H1 (cell line): ENCODE data around the gene SLC22A31. TPM values are rescaled to one million over a fixed set of nuclear protein-coding genes. Genes with fewer than 3 reads are reported as not detected.

ENCODE experiments used
- CTCF ChIA-PET: fragments of 300-600 bp; sonication (Branson Sonifier 250); formaldehyde crosslinking; loops from one replicate; lab custom pipeline; 2021; ENCODE audit not compliant: partially characterized antibody; lab: Charles Lee
- POLR2A ChIA-PET: fragments of 300-600 bp; sonication (Branson Sonifier 250); formaldehyde crosslinking; loops from one replicate; lab custom pipeline; 2021; ENCODE audit warnings: inconsistent platforms; ENCODE audit not compliant: partially characterized antibody; lab: Charles Lee
- DNase-seq, 2 experiments: peaks; one replicate each; pipeline versions ENCODE4 v3.0.0 to v3.0.0-alpha.2; 2010 to 2022; ENCODE audit warnings: low spot score in 2 of 2, low read depth in 1 of 2, mixed read lengths in 1 of 2
- FAIRE-seq: peaks from 2 replicates; lab custom pipeline; 2011; peaks lifted over from hg19 to GRCh38; lab: Jason Lieb, UNC
- H2AFZ ChIP-seq: 2 replicates; pipeline ENCODE4 v1.8.1; 2012; ENCODE audit warnings: low read length, inconsistent platforms
- H2AK5ac ChIP-seq: 2 replicates; pipeline ENCODE4 v1.6.1; 2013; ENCODE audit warnings: low read depth, low read length
- H2BK120ac ChIP-seq: replicated peaks from 2 replicates; pipeline ENCODE3; 2013; ENCODE audit warnings: low read depth, low read length, inconsistent platforms
- H2BK12ac ChIP-seq: 2 replicates; pipeline ENCODE4 v1.6.1; 2013; ENCODE audit warnings: low read depth, low read length
- H2BK15ac ChIP-seq: 2 replicates; pipeline ENCODE4 v1.6.1; 2013; ENCODE audit warnings: low read length
- H2BK20ac ChIP-seq: 2 replicates; pipeline ENCODE4 v1.6.1; 2013; ENCODE audit warnings: low read length
- H2BK5ac ChIP-seq: 2 replicates; pipeline ENCODE4 v1.6.1; 2013; ENCODE audit warnings: low read depth, low read length
- H3K14ac ChIP-seq: 2 replicates; pipeline ENCODE4 v1.6.1; 2013; ENCODE audit warnings: inconsistent platforms; ENCODE audit not compliant: insufficient read length
- H3K18ac ChIP-seq: 2 replicates; pipeline ENCODE4 v1.6.1; 2013; ENCODE audit warnings: low read length; ENCODE audit errors: extremely low read depth
- H3K23ac ChIP-seq: 2 replicates; pipeline ENCODE4 v1.6.1; 2013; ENCODE audit warnings: inconsistent platforms; ENCODE audit not compliant: insufficient read length
- H3K23me2 ChIP-seq: 2 replicates; pipeline ENCODE4 v1.6.1; 2013; ENCODE audit warnings: low read depth, low read length
- H3K27ac ChIP-seq: 2 replicates; pipeline ENCODE4 v1.6.1; 2011; ENCODE audit warnings: low read depth, low read length, inconsistent platforms
- H3K27me3 ChIP-seq, 4 experiments: replicated peaks in 1 of 4; 1 replicate in 1 of 4; 2 replicates in 3 of 4; pipeline versions ENCODE4 v1.6.1 to v1.8.1; 2011 to 2013; ENCODE audit warnings: low read length in 3 of 4, mild to moderate bottlenecking in 3 of 4, inconsistent platforms in 2 of 4, mixed read lengths in 2 of 4, moderate library complexity in 1 of 4; ENCODE audit not compliant: control insufficient read depth in 3 of 4, insufficient read depth in 3 of 4; ENCODE audit errors: extremely low read depth in 1 of 4
- H3K36me3 ChIP-seq, 4 experiments: 2 replicates each; pipeline versions ENCODE4 v1.6.1 to v1.8.1; 2011 to 2013; ENCODE audit warnings: mild to moderate bottlenecking in 4 of 4, low read length in 3 of 4, moderate library complexity in 2 of 4, control low read depth in 1 of 4, inconsistent platforms in 1 of 4; ENCODE audit not compliant: insufficient read depth in 4 of 4, control insufficient read depth in 2 of 4
- H3K4ac ChIP-seq: replicated peaks from 2 replicates; pipeline ENCODE3; 2013; ENCODE audit warnings: low read length, low read depth, mixed read lengths, inconsistent platforms; ENCODE audit not compliant: insufficient read length
- H3K4me1 ChIP-seq, 4 experiments: replicated peaks in 1 of 4; 1 replicate in 1 of 4; 2 replicates in 3 of 4; pipeline versions ENCODE4 v1.6.1 to v1.8.1; 2011 to 2013; ENCODE audit warnings: low read length in 3 of 4, inconsistent platforms in 2 of 4, mixed read lengths in 1 of 4; ENCODE audit not compliant: insufficient read depth in 4 of 4, control insufficient read depth in 3 of 4
- H3K4me2 ChIP-seq, 2 experiments: 2 replicates each; pipeline versions ENCODE4 v1.6.1 to v1.8.1; 2011 to 2013; ENCODE audit warnings: low read depth in 2 of 2, low read length in 2 of 2, control low read depth in 1 of 2, inconsistent platforms in 1 of 2, mild to moderate bottlenecking in 1 of 2; ENCODE audit not compliant: insufficient read depth in 1 of 2
- H3K4me3 ChIP-seq, 4 experiments: fragments of 200-600, 300-600 bp in 1 of 4; sonication (generic), shearing (Covaris generic), sonication (Bioruptor Twin) in 1 of 4; 2 replicates each; pipeline versions ENCODE4 v1.5.1 to v1.8.1; 2011 to 2016; ENCODE audit warnings: low read length in 4 of 4, low read depth in 3 of 4, control low read depth in 2 of 4, inconsistent platforms in 2 of 4, mild to moderate bottlenecking in 2 of 4, mixed read lengths in 1 of 4, moderate library complexity in 1 of 4; ENCODE audit not compliant: insufficient read depth in 2 of 4; ENCODE audit errors: extremely low read depth in 1 of 4
- H3K56ac ChIP-seq: replicated peaks from 2 replicates; pipeline ENCODE3; 2013; ENCODE audit warnings: low read depth, mild to moderate bottlenecking, mixed read lengths, low read length, inconsistent platforms; ENCODE audit not compliant: insufficient read length
- H3K79me1 ChIP-seq: 2 replicates; pipeline ENCODE4 v1.6.1; 2013; ENCODE audit warnings: low read depth, low read length, control low read depth
- H3K79me2 ChIP-seq, 2 experiments: 2 replicates each; pipeline versions ENCODE4 v1.6.1 to v1.8.1; 2012 to 2013; ENCODE audit warnings: low read length in 2 of 2, mild to moderate bottlenecking in 2 of 2, inconsistent platforms in 1 of 2; ENCODE audit not compliant: insufficient read depth in 2 of 2, control insufficient read depth in 1 of 2
- H3K9ac ChIP-seq, 4 experiments: replicated peaks in 1 of 4; 1 replicate in 1 of 4; 2 replicates in 3 of 4; pipeline versions ENCODE4 v1.6.1 to v1.8.1; 2011 to 2013; ENCODE audit warnings: low read depth in 3 of 4, low read length in 3 of 4, control low read depth in 2 of 4, mild to moderate bottlenecking in 2 of 4, moderate library complexity in 2 of 4, inconsistent platforms in 1 of 4; ENCODE audit errors: extremely low read depth in 1 of 4
- H3K9me3 ChIP-seq, 2 experiments: 2 replicates each; pipeline versions ENCODE4 v1.6.1 to v1.8.1; 2012 to 2013; ENCODE audit warnings: mild to moderate bottlenecking in 2 of 2, moderate library complexity in 2 of 2, control low read depth in 1 of 2, inconsistent platforms in 1 of 2, low read depth in 1 of 2, low read length in 1 of 2, mixed read lengths in 1 of 2; ENCODE audit not compliant: insufficient read depth in 2 of 2
- H4K20me1 ChIP-seq, 2 experiments: replicated peaks in 1 of 2; 2 replicates each; pipeline versions ENCODE3 to v1.8.1; 2011 to 2013; ENCODE audit warnings: inconsistent platforms in 2 of 2, low read length in 2 of 2, mild to moderate bottlenecking in 1 of 2; ENCODE audit not compliant: insufficient read depth in 2 of 2, control insufficient read depth in 1 of 2
- H4K5ac ChIP-seq: 2 replicates; pipeline ENCODE4 v1.6.1; 2013; ENCODE audit warnings: low read length, low read depth, mixed read lengths, inconsistent platforms; ENCODE audit not compliant: insufficient read length
- H4K8ac ChIP-seq: 2 replicates; pipeline ENCODE4 v1.8.0; 2013; ENCODE audit warnings: mild to moderate bottlenecking, moderate library complexity, low read length, inconsistent platforms; ENCODE audit not compliant: insufficient read depth; ENCODE audit errors: extremely low read depth
- H4K91ac ChIP-seq: replicated peaks from 2 replicates; pipeline ENCODE3; 2013; ENCODE audit warnings: low read length, mixed read lengths, inconsistent platforms; ENCODE audit not compliant: insufficient read length
- CEBPB ChIP-seq: IDR thresholded peaks from 2 replicates; pipeline ENCODE4 v1.6.1; 2012; ENCODE audit warnings: low read depth, low read length
- CHD2 ChIP-seq: IDR thresholded peaks from 2 replicates; pipeline ENCODE4 v1.6.1; 2012; ENCODE audit warnings: low read length, improper control_type of control experiment
- CTBP2 ChIP-seq: IDR thresholded peaks from 2 replicates; pipeline ENCODE4 v1.7.0; 2011; ENCODE audit warnings: borderline replicate concordance, mild to moderate bottlenecking, moderate library complexity, mixed read lengths, low read length; ENCODE audit not compliant: insufficient read depth, insufficient read length
- EGR1 ChIP-seq: IDR thresholded peaks from 2 replicates; pipeline ENCODE4 v1.6.1; 2011; ENCODE audit warnings: low read depth, low read length, borderline replicate concordance
- FOSL1 ChIP-seq: IDR thresholded peaks from 2 replicates; pipeline ENCODE4 v1.6.1; 2011; ENCODE audit warnings: mild to moderate bottlenecking, low read depth, low read length, moderate library complexity; ENCODE audit not compliant: insufficient read depth
- NANOG ChIP-seq: IDR thresholded peaks from 2 replicates; pipeline ENCODE4 v1.6.1; 2011; ENCODE audit warnings: low read length, low read depth, mild to moderate bottlenecking, inconsistent platforms; ENCODE audit not compliant: insufficient read depth, poor library complexity, severe bottlenecking
- RNF2 ChIP-seq: fragments of 200-900, 300-1000 bp; sonication (generic); IDR thresholded peaks from 2 replicates; pipeline ENCODE4 v1.7.1; 2016; ENCODE audit warnings: borderline replicate concordance, low read depth, mild to moderate bottlenecking, antibody characterized with exemption, low read length; ENCODE audit not compliant: poor library complexity, severe bottlenecking; ENCODE audit errors: missing control alignments
- SP2 ChIP-seq: IDR thresholded peaks from 2 replicates; pipeline ENCODE4 v1.6.1; 2012; ENCODE audit warnings: mild to moderate bottlenecking, low read length, inconsistent platforms
- TBP ChIP-seq: IDR thresholded peaks from 2 replicates; pipeline ENCODE4 v1.6.1; 2011; ENCODE audit warnings: low read depth, low read length, improper control_type of control experiment
- USF2 ChIP-seq: IDR thresholded peaks from 2 replicates; pipeline ENCODE4 v1.6.1; 2011; ENCODE audit warnings: low read length, improper control_type of control experiment
- YY1 ChIP-seq: IDR thresholded peaks from 2 replicates; pipeline ENCODE4 v1.6.1; 2011; ENCODE audit warnings: low read depth, mild to moderate bottlenecking, low read length
- WGBS, 2 experiments: shearing (Covaris generic) in 1 of 2; methylation state at CpG; one replicate each; pipeline versions ENCODE4 v1.1.6 to v1.1.7; 2013 to 2015; ENCODE audit warnings: low lambda C conversion rate in 2 of 2, mixed read lengths in 2 of 2, inconsistent platforms in 1 of 2, low coverage in 1 of 2, missing lambda C conversion rate in 1 of 2; ENCODE audit not compliant: insufficient replicate concordance in 2 of 2, insufficient coverage in 1 of 2, insufficient read length in 1 of 2; ENCODE audit errors: extremely low coverage in 1 of 2, missing lambda C conversion rate in 1 of 2; 5-methylcytosine and 5-hydroxymethylcytosine counted together
- polyA plus RNA-seq, 7 experiments: library from polyadenylated mRNA; depleted of rRNA in 3 of 7; stranded (reverse) in 5 of 7; unstranded in 2 of 7; fragments of >200 nt in 5 of 7; fragments of 200-250 nt in 2 of 7; gene quantifications; 1 replicate in 5 of 7; 2 replicates in 1 of 7; 4 replicates in 1 of 7; pipeline versions ENCODE4 v1.2.1 to v1.2.3, GENCODE V29; 2011 to 2013; ENCODE audit warnings: missing spikeins in 2 of 7, mixed read lengths in 2 of 7
- total RNA-seq: library from RNA; stranded (reverse); fragmentation: NEBNext Ultra II Directional; extraction: Animal tissue kit (Norgen Biotek cat#: 25700); gene quantifications from 2 replicates; pipeline ENCODE4 v1.2.1, GENCODE V29; 2021

Gene SLC22A31
- total and polyA plus RNA-seq, 2 of the 8 experiments (the other 6 are each of a cell fraction or from before 2014, with no cell fraction given): 7.7 to 10.6 TPM

DNA sequence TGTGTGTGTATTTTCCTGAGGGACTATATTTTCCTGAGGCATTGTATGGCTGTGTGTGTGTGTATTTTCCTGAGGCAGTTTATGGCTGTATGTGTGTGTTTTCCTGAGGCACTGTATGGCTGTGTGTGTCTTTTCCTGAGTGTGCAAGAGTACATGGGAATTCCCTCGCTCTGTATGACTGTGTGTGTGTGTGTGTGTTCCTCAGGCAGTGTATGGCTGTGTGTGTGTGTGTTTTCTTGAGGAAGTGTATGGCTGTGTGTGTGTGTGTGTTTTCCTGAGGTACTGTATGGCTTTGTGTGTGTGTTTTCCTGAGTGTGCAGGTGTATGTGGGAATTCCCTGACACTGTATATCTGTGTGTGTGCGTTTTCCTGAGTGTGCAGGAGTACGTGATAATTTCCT is 21.3 kb upstream of the SLC22A31 start:
- peaks cover 5 to 36% (median 20%) of the 10 kb centered on the region in 4 experiments for H3K36me3 ChIP-seq
- TF ChIP-seq NANOG (no peak), TBP (no peak), FOSL1 (no peak), CHD2 (no peak), EGR1 (no peak), USF2 (no peak), CTBP2 (no peak), RNF2 (no peak), YY1 (no peak), CEBPB (no peak), SP2 (no peak)

More for the DNA sequence above, 21.3 kb upstream of the SLC22A31 start:
- no peak overlapping the region for H2BK5ac ChIP-seq
- POLR2A ChIA-PET: no interaction called here
- H3K4me1 ChIP-seq: peaks cover 0 to 2% (median under 1%) of the 10 kb centered on the region in 4 experiments; a peak in 2 of 7 replicates
- no peak overlapping the region for H4K91ac ChIP-seq
- H3K27me3 ChIP-seq: no peaks in the 10 kb centered on the region
- no peak for DNase-seq
- H4K20me1 ChIP-seq: peaks cover 0 to 5% of the 10 kb centered on the region in 2 experiments
- no peak overlapping the region for H4K8ac ChIP-seq
- H3K9ac ChIP-seq: no peak overlapping the region
- no peak overlapping the region for H2AFZ ChIP-seq
- CTCF ChIA-PET: interaction anchor here (2.1 kb wide), 1 partner anchor 19 kb away, joined by 4 read pairs; no protein-coding TSS in a partner anchor
- no peak overlapping the region for H2BK12ac ChIP-seq
- H3K4me2 ChIP-seq: no peak overlapping the region
- H3K9me3 ChIP-seq: peaks cover 3 to 4% of the 10 kb centered on the region in 2 experiments; a peak in 3 of 4 replicates
- 85% methylated on average over 3 of the region's 3 CpGs; no CpG with 5 or more reads in 1 of the 2 experiments for WGBS, 2 experiments
- H3K4me3 ChIP-seq: no peak overlapping the region
- H3K79me1 ChIP-seq: peaks cover 2% of the 10 kb centered on the region; the same call in 1 of the 2 replicates
- peaks cover 4% of the 10 kb centered on the region; the same call in 1 of the 2 replicates for H3K23me2 ChIP-seq
- H4K5ac ChIP-seq: no peak overlapping the region
- no peak overlapping the region for H3K27ac ChIP-seq
- no peak overlapping the region for H3K4ac ChIP-seq
- FAIRE-seq: no peak
- no peak overlapping the region for H3K14ac ChIP-seq
- no peak overlapping the region for H2BK20ac ChIP-seq
- no peak overlapping the region for H3K56ac ChIP-seq
- H3K79me2 ChIP-seq: peaks cover 0 to 13% of the 10 kb centered on the region in 2 experiments; a peak in 3 of 4 replicates
- H3K23ac ChIP-seq: no peak overlapping the region
- H2BK120ac ChIP-seq: no peak overlapping the region
- H3K18ac ChIP-seq: no peak overlapping the region
- no peak overlapping the region for H2BK15ac ChIP-seq
- no peak overlapping the region for H2AK5ac ChIP-seq
